Stimulated activated CD4-positive, alpha-beta T cell treated with anti-CD3 and anti-CD28 coated beads, Interleukin-1b, Interleukin-23, amount 100 ng/mL, for 24 hours (primary cell): ENCODE measurements around the gene ATP2B2.

ENCODE experiments used
- DNase-seq, 4 experiments: peaks; one replicate each; pipeline ENCODE4 v3.0.0-alpha.2; 2020; ENCODE audit warnings: low read depth in 4 of 4, low spot score in 1 of 4

The ATP2B2 gene

GRCh38 chr3:10495003-10495402 lies 10.4 kb downstream of the ATP2B2 start:
- no peak for DNase-seq

GRCh38 chr3:10494180-10494579 lies 11.2 kb downstream of the ATP2B2 start:
- no peak for DNase-seq

GRCh38 chr3:10493202-10493589 lies 12.2 kb downstream of the ATP2B2 start:
- no peak for DNase-seq

- no peak for DNase-seq
Observed at GRCh38 chr3:10492364-10493201, 12.8 kb downstream of the ATP2B2 start.

GRCh38 chr3:10489746-10490483 lies 15.5 kb downstream of the ATP2B2 start:
- DNase-seq = no peak

DNA sequence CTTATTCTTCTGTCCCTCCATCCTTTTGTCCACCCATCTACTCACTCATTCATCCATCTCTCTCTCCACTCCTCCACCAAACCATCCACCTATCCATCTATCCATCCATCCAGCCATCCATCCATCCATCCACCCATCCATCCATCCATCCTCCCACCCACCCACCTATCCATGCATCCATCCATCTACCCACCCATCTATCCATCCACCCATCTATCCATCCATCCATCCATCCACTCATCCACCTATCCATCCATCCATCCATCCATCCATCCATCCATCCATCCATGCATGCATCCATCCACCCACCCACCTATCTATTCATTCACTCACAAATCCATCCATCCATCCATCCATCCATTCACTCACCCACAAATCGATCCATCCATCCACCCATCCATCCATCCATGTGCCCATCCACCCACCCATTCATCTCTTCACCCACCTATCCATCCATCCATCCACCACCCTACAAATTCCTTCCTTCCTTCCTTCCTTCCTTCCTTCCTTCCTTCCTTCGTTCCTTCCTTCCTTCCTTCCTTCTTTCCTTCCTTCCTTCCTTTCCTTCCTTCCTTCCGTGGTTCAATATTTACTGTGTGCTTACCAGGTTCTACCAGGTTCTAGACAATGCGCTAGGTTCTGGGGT lies 17.3 kb downstream of the ATP2B2 start:
- no peak for DNase-seq

DNA sequence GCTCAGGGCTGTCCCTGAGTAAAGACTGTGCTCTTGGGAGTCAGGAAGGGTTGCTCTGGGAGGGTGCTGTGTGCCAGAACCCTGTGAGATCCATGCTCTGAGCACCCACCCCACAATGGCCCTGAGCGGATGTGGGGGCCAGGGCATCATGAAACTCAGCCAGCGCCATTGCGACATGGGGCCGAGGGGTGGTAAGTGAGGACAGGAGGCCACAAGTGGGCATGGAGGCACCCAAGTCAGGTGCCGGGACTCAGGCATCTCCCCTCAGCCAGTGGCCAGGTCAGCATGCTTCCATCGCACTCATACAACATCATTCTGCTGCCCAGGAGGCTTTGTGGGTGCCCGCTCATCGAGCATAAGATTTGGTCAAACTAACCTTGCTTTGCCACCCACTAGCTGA lies 19.6 kb downstream of the ATP2B2 start:
- DNase-seq = no peak

DNA sequence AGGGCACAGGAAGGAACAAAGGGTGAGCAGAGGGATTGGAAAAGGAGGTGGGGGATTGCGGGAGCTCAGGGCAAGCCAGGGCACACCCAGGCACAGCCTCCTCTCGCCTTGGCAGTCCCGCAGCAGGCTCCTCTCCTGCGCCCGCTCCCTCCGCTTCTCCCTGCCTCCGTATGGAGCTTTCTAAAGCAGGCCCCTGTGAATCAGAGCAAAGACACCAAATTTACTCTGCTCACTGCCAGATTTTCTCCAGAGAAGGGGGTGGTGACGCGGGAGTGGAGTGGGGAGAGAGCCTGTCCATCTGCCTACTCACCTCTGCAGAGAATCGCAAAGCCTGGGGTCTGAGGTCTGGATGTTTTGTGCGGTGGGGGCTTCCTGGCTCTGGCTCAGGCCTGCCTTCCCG lies 20.0 kb downstream of the ATP2B2 start:
- DNase-seq = no peak

DNA sequence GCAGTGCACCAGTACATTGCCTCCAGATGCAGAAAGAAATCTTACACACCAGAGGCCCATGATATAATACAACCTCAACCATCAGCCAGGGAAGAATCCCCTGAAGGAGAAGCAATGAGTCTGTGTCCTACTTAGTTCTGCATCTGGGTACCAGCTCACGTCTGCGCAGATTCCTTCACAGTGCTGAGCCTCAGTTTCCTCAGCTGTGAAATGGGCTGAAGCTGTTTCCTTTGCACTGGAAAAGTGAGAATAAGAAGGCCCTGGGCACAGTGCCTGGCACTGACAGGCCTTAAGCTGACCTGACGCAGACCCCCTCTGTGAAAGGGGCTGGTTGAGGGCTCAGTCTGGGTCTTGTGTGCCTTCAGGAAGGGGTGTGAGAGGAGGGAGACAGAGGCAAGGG lies 20.7 kb downstream of the ATP2B2 start:
- no peak for DNase-seq

GRCh38 chr3:10483686-10484345 lies 21.6 kb downstream of the ATP2B2 start:
- no peak for DNase-seq

DNA sequence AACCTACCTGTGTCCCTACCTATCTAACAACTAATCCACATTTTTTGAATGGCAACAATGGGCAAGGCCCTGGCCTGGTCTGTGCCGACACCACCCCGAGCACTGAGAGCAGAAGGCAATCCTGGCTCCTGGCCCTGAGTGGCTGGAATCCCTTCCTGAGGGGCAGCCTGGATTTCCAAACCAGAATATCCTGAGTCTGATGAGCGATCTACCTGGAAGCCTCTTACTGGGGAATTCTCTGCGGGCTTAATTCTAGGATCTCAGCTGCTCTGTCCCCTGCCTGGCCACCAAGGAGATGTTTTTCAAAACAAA lies 22.1 kb downstream of the ATP2B2 start:
- no peak for DNase-seq

DNA sequence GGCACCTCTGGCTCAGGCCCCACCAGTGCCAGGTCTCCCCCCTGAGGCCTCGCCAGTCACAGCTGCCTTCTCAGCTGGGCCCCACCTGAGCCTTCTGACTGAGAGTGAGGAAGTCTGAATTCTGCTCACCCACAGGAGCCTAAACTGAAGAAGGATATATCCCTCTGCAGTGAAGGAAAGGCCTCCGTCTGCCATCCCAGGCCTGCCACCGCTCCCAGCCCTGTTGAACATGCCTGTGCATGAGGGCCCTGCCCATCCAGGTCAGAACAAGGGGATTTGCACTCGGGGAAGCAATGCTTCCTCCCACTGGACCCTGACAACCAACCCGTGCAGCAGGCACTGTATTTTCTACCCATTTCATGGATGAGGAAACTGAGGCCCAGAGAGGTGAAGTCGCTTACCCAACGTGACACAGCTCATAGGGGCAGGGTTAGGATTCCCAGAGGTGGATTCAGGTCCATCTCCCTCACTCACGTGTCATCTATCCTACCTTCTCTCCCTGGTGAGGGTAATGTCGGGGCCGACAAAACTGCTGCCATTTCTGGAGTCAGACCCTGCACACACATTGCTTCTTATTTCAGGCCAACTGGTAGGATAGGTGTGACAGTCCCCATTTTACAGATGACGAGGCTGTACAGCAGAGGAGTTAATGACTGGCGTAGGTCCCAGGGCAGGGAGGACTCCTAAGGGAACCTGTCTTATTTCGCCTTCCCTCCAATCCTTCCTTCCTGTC lies 22.6 kb downstream of the ATP2B2 start:
- DNase-seq = no peak

DNA sequence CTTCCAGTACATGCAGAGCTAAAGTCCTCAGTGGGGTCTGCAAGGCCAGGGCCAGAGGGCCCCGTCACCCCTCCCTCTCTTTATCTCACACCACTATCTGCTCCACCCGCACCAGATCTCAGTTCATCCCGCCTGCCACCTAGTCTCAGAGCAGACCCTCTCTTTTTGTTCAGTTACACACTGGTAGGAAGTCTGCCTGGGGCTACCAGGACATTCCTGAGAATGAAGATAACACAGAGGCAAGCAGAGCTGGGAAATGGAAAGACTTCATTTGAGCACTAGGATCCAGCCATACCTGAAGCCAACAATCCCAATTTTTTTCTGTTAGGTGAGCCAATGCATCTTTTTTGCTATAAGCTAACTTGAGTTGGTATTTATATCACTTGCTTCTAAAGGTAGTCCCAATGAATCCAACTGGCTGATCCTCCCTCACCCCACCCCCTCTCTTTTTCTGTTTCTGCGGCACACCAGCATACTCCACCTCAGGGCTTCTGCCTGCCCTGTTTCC lies 24.5 kb downstream of the ATP2B2 start:
- DNase-seq = no peak

GRCh38 chr3:10479311-10479710 lies 26.1 kb downstream of the ATP2B2 start:
- no peak for DNase-seq

DNA sequence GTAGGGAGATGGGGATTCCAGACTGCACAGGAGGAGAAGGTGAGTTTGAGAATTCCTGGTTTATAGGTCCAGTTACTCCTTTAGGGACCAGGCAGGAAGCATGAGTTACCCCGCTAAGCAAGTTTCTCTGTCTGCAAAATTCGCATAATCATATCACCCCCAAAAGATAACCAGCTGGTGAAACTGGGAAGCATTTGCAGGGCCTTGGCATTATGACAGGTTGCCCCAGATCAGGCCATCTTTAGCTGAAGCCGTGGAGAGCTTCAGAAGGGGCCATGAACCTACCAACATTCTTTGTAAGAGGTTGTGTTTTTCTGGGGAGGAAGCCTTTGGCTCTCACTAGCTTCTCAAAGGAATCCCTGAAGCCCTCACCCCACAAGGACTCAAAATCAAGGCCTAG lies 29.4 kb downstream of the ATP2B2 start:
- DNase-seq = no peak

DNA sequence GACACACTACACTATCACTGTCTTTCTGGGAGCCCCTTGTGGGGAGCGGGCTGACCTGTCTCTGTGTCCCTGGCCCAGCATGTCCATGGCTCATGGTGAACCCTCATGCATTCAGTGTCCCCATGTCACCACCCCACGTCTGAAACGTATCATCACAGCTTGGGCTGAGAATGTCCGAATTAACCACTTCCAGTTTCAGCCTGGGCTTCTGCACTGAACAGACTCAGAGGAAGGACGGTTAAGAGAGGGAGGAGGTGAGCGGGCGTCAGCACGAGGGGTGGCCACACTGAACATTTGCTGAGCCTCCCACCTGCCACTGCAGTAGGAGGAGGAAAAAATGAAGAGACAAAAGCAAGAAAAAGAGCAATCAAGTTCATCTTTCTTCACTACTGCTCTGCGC lies 30.5 kb downstream of the ATP2B2 start:
- no peak for DNase-seq

DNA sequence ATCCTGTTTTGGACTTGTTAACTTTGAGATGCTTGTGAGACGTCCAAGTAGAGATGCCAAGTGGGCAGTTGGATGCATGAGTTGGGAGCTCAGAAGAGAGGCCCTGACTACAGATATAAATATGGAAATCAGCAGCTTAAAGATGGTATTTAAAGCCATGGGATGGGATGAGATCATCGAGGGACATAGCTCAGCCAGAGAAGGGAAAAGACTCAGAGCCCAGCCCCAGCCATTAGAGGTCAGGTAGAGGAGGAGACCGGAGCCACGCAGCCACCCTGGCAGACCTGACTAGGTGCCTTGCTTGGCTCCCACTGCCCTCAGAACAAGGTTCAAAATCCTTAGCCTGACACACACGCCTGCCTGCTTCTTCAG lies 31.1 kb downstream of the ATP2B2 start:
- DNase-seq = no peak

DNA sequence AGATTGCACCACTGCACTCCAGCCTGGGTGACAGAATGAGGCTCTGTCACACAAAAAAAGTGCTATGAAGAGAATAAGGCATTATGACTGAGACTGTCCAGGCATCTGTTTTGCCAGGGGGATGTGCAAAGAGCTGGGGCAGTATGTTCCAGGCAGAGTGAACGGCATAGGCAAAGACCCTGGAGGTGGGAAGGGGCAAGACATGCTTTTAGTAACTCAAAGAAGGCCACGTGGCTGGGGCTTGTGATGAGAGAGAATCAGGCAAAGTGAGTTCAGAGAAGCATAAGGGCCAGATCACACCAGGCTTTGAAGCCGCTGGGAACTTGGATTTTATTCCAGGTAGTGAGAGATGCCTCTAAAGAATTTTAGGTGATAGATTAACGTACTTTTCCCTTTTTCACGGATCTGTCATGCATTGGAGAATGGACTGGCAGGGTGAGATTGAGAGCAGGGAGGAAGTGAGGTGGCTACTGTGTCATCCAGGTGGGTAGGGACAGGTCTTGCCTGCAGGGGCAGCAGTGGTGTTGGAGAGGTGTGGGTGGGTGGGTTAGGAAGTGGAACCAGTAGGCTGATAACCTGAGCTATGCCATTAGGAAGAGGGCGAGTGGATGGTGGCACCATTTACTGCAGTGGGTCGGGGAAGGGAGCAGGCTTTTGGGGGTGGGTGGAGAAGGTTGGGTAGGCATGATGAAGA lies 31.7 kb downstream of the ATP2B2 start:
- DNase-seq = no peak

GRCh38 chr3:10472877-10473440 lies 32.4 kb downstream of the ATP2B2 start:
- no peak for DNase-seq

GRCh38 chr3:10471054-10471688 lies 34.2 kb downstream of the ATP2B2 start:
- DNase-seq = no peak
